ENCODE measurements around the gene MTMR11.

The MTMR11 gene

DNA sequence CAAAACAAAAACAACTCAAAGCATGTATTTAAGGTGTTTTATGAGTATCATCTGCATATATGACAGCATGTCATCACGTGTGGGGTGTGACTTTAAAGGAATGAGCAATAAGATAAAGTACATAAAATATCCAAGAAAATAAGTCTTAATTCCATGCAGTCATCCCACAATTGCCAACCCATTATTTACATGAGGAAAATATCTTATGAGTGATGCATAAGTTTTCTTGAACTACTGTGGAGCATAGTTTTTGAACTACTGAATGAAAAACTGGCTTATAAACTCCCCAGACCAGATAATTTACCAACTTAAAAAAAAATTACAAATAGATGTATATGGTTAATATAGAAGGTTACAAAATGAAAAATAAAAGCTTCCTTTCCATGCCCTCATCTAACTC, 29.7 kb upstream of the MTMR11 start:
- H3K79me2 ChIP-seq (ENCODE audit: insufficient read depth, low read length), result no peaks in the 10 kb centered on the region
- H3K4me2 ChIP-seq (ENCODE audit: low read depth, low read length, poor library complexity, severe bottlenecking), result no peak overlapping the region
- H3K27me3 ChIP-seq (ENCODE audit: insufficient read depth, low read length, poor library complexity, severe bottlenecking), result no peaks in the 10 kb centered on the region
- H3K36me3 ChIP-seq (ENCODE audit: insufficient read depth, low read length), result peaks cover 22% of the 10 kb centered on the region; the same call in 1 of the 2 replicates
- H3K4me3 ChIP-seq (ENCODE audit: low read length, poor library complexity, severe bottlenecking), result no peak overlapping the region
- no peaks in the 10 kb centered on the region for H3K9me3 ChIP-seq (ENCODE audit: insufficient read depth, low read depth, low read length)
- peaks cover 8% of the 10 kb centered on the region for H3K4me1 ChIP-seq (ENCODE audit: insufficient read depth, low read length, poor library complexity, severe bottlenecking)
- no peaks in the 10 kb centered on the region for H3K9me2 ChIP-seq (replicated peaks; ENCODE audit: low read depth, low read length)
- H3F3A ChIP-seq (ENCODE audit: low read depth), result no peaks in the 10 kb centered on the region
- H2AFZ ChIP-seq (ENCODE audit: low read length), result no peak overlapping the region
- no peaks in the 10 kb centered on the region for H4K20me1 ChIP-seq (ENCODE audit: insufficient read depth, low read length, poor library complexity, severe bottlenecking)
- H3K9ac ChIP-seq (ENCODE audit: low read depth, low read length, poor library complexity, severe bottlenecking), result no peak overlapping the region
- no peak for TF ChIP-seq EZH2phosphoT487 (IDR thresholded peaks at IDR 0.05; ENCODE audit: borderline replicate concordance)
- TF ChIP-seq, protein P1, sequence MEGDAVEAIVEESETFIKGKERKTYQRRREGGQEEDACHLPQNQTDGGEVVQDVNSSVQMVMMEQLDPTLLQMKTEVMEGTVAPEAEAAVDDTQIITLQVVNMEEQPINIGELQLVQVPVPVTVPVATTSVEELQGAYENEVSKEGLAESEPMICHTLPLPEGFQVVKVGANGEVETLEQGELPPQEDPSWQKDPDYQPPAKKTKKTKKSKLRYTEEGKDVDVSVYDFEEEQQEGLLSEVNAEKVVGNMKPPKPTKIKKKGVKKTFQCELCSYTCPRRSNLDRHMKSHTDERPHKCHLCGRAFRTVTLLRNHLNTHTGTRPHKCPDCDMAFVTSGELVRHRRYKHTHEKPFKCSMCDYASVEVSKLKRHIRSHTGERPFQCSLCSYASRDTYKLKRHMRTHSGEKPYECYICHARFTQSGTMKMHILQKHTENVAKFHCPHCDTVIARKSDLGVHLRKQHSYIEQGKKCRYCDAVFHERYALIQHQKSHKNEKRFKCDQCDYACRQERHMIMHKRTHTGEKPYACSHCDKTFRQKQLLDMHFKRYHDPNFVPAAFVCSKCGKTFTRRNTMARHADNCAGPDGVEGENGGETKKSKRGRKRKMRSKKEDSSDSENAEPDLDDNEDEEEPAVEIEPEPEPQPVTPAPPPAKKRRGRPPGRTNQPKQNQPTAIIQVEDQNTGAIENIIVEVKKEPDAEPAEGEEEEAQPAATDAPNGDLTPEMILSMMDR (conservative IDR thresholded peaks at IDR 0.05; ENCODE audit: low read length), result no peak

DNA sequence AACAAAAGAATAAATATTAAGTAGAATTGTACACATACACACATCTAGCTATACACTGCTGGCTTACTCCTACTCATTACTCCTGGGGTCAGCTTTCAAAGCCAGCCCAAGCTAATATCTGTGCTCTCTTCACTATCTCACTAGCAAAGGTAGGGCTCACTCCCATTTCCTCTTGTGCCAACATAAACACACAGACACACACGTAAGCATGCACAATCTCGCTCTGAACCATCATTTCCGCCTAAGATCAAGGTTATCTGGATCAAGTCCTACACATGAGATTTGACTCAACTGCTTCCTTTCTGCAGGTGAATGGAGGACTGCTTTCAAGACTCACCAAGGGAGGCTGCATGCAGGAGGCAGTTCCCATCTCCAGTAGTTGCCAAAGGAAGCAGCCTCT, 28.8 kb upstream of the MTMR11 start:
- H3K9me3 ChIP-seq (ENCODE audit: insufficient read depth, low read depth, low read length), result no peaks in the 10 kb centered on the region
- no peak overlapping the region for H2AFZ ChIP-seq (ENCODE audit: low read length)
- no peaks in the 10 kb centered on the region for H4K20me1 ChIP-seq (ENCODE audit: insufficient read depth, low read length, poor library complexity, severe bottlenecking)
- no peak overlapping the region for H3K9ac ChIP-seq (ENCODE audit: low read depth, low read length, poor library complexity, severe bottlenecking)
- no peaks in the 10 kb centered on the region for H3K79me2 ChIP-seq (ENCODE audit: insufficient read depth, low read length)
- H3K4me1 ChIP-seq (ENCODE audit: insufficient read depth, low read length, poor library complexity, severe bottlenecking), result peaks cover 8% of the 10 kb centered on the region
- no peak overlapping the region for H3K4me3 ChIP-seq (ENCODE audit: low read length, poor library complexity, severe bottlenecking)
- peaks cover 17% of the 10 kb centered on the region; the same call in 1 of the 2 replicates for H3K36me3 ChIP-seq (ENCODE audit: insufficient read depth, low read length)
- H3K4me2 ChIP-seq (ENCODE audit: low read depth, low read length, poor library complexity, severe bottlenecking), result no peak overlapping the region
- H3F3A ChIP-seq (ENCODE audit: low read depth), result no peaks in the 10 kb centered on the region
- TF ChIP-seq EZH2phosphoT487 (IDR thresholded peaks at IDR 0.05; ENCODE audit: borderline replicate concordance), result no peak
- TF ChIP-seq, protein P1 (conservative IDR thresholded peaks at IDR 0.05; ENCODE audit: low read length), result no peak
- H3K27me3 ChIP-seq (ENCODE audit: insufficient read depth, low read length, poor library complexity, severe bottlenecking), result no peaks in the 10 kb centered on the region
- H3K9me2 ChIP-seq (replicated peaks; ENCODE audit: low read depth, low read length), result no peaks in the 10 kb centered on the region

DNA sequence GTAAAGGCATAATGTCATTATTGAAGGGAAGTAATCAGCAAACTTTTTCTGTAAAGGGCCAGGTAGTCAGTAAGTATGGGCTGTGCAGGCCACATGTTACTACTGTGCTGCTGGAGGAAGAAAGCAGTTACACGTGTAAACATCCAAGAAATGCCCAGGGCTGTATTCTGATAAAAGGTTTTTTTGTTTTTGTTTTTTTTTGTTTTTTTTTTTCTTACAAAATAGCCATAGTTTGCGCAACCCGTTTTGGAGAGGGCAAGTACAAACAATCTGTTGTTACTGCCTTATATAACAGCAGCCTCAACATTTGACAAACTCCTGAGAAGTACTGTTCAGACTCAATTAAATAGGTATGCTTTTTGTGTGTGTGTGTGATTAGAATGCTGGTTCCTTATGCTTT, 26.7 kb upstream of the MTMR11 start:
- Histone ChIP-seq H3K4me2 (ENCODE audit: low read depth, low read length, poor library complexity, severe bottlenecking) (no peak overlapping the region), H4K20me1 (ENCODE audit: insufficient read depth, low read length, poor library complexity, severe bottlenecking) (no peaks in the 10 kb centered on the region), H3K27me3 (ENCODE audit: insufficient read depth, low read length, poor library complexity, severe bottlenecking) (no peaks in the 10 kb centered on the region), H3K36me3 (ENCODE audit: insufficient read depth, low read length) (peaks cover 21% of the 10 kb centered on the region; the same call in 1 of the 2 replicates), H3K9me3 (ENCODE audit: insufficient read depth, low read depth, low read length) (no peaks in the 10 kb centered on the region), H2AFZ (ENCODE audit: low read length) (no peak overlapping the region), H3K9me2 (replicated peaks; ENCODE audit: low read depth, low read length) (no peaks in the 10 kb centered on the region), H3K4me3 (ENCODE audit: low read length, poor library complexity, severe bottlenecking) (no peak overlapping the region), H3K4me1 (ENCODE audit: insufficient read depth, low read length, poor library complexity, severe bottlenecking) (peaks cover 8% of the 10 kb centered on the region), H3F3A (ENCODE audit: low read depth) (no peaks in the 10 kb centered on the region), H3K9ac (ENCODE audit: low read depth, low read length, poor library complexity, severe bottlenecking) (no peak overlapping the region), H3K79me2 (ENCODE audit: insufficient read depth, low read length) (no peaks in the 10 kb centered on the region)
- no peak for TF ChIP-seq EZH2phosphoT487 (IDR thresholded peaks at IDR 0.05; ENCODE audit: borderline replicate concordance)
- TF ChIP-seq, protein P1 (conservative IDR thresholded peaks at IDR 0.05; ENCODE audit: low read length), result no peak
